Keratinocyte (primary cell): ENCODE measurements around the gene KCNS3. TPM values are rescaled to one million over a fixed set of nuclear protein-coding genes. Genes with fewer than 3 reads are reported as not detected.

Experiments used
- DNase-seq: peaks from one replicate; pipeline ENCODE4 v3.0.0-alpha.2; 2011; ENCODE audit warnings: low read depth, missing footprints, low spot score
- FAIRE-seq: peaks from 2 replicates; lab custom pipeline; 2011; peaks lifted over from hg19 to GRCh38; lab: Jason Lieb, UNC
- H2AFZ ChIP-seq: 2 replicates; pipeline ENCODE4 v1.6.0; 2012; ENCODE audit warnings: low read length, control low read depth, inconsistent platforms; ENCODE audit not compliant: control insufficient read depth
- H3K27ac ChIP-seq: 2 replicates; pipeline ENCODE4 v1.5.1; 2011; ENCODE audit warnings: low read length; ENCODE audit not compliant: control insufficient read depth, insufficient read depth
- H3K27me3 ChIP-seq: 3 replicates; pipeline ENCODE4 v1.6.0; 2011; ENCODE audit warnings: low read length; ENCODE audit not compliant: control insufficient read depth, insufficient read depth; ENCODE audit errors: extremely low read depth
- H3K36me3 ChIP-seq, 2 experiments: 2 replicates in 1 of 2; 3 replicates in 1 of 2; pipeline ENCODE4 v1.5.1; 2011; ENCODE audit warnings: low read length in 2 of 2, mild to moderate bottlenecking in 1 of 2; ENCODE audit not compliant: control insufficient read depth in 2 of 2, insufficient read depth in 2 of 2; ENCODE audit errors: extremely low read depth in 1 of 2
- H3K4me1 ChIP-seq: 3 replicates; pipeline ENCODE4 v1.5.1; 2011; ENCODE audit warnings: low read length; ENCODE audit not compliant: control insufficient read depth, insufficient read depth; ENCODE audit errors: extremely low read depth
- H3K4me2 ChIP-seq: 3 replicates; pipeline ENCODE4 v1.6.0; 2011; ENCODE audit warnings: low read depth, low read length; ENCODE audit not compliant: control insufficient read depth, insufficient read depth; ENCODE audit errors: extremely low read depth
- H3K4me3 ChIP-seq, 3 experiments: fragments of 200-600 bp in 1 of 3; sonication (generic) in 1 of 3; 2 replicates in 2 of 3; 3 replicates in 1 of 3; pipeline ENCODE4 v1.5.1; 2011 to 2016; ENCODE audit warnings: low read length in 3 of 3, mild to moderate bottlenecking in 3 of 3, control low read depth in 2 of 3, inconsistent platforms in 1 of 3, low read depth in 1 of 3, mixed read lengths in 1 of 3, mixed run types in 1 of 3, moderate library complexity in 1 of 3; ENCODE audit not compliant: control insufficient read depth in 2 of 3, insufficient read depth in 2 of 3; ENCODE audit errors: extremely low read depth in 1 of 3
- H3K79me2 ChIP-seq: 2 replicates; pipeline ENCODE4 v1.6.0; 2012; ENCODE audit warnings: low read length; ENCODE audit not compliant: control insufficient read depth, insufficient read depth
- H3K9ac ChIP-seq: 3 replicates; pipeline ENCODE4 v1.6.0; 2011; ENCODE audit warnings: low read length; ENCODE audit not compliant: control insufficient read depth, insufficient read depth; ENCODE audit errors: extremely low read depth
- H3K9me1 ChIP-seq: 3 replicates; pipeline ENCODE4 v1.6.0; 2011; ENCODE audit warnings: low read length; ENCODE audit not compliant: control insufficient read depth, insufficient read depth; ENCODE audit errors: extremely low read depth
- H3K9me3 ChIP-seq: 2 replicates; pipeline ENCODE4 v1.5.1; 2012; ENCODE audit warnings: low read depth, low read length; ENCODE audit not compliant: control insufficient read depth
- H4K20me1 ChIP-seq: 3 replicates; pipeline ENCODE4 v1.6.0; 2011; ENCODE audit warnings: low read length; ENCODE audit not compliant: control insufficient read depth, insufficient read depth; ENCODE audit errors: extremely low read depth
- CTCF ChIP-seq, 3 experiments: IDR thresholded peaks in 1 of 3; conservative IDR thresholded peaks in 1 of 3; optimal IDR thresholded peaks in 1 of 3; 2 replicates in 2 of 3; 3 replicates in 1 of 3; pipeline versions ENCODE3 to v1.5.1; 2011; ENCODE audit warnings: low read length in 3 of 3, mild to moderate bottlenecking in 3 of 3, moderate library complexity in 2 of 3, control low read depth in 1 of 3, inconsistent platforms in 1 of 3; ENCODE audit not compliant: insufficient read depth in 2 of 3; ENCODE audit errors: extremely low read depth in 1 of 3
- EZH2 ChIP-seq: IDR thresholded peaks from one replicate; pipeline ENCODE4 v1.6.1; 2012; ENCODE audit warnings: inconsistent platforms, mild to moderate bottlenecking, low read length, moderate library complexity
- dilution Hi-C: fragments of 300-500 bp; cut with MboI; formaldehyde crosslinking; loops from one replicate; pipeline ENCODE4 v1.7.0; 2020; ENCODE audit warnings: low sequenced_read_pairs; ENCODE audit not compliant: extremely low pct_ligation_motif_present
- polyA plus RNA-seq, 5 experiments: library from polyadenylated mRNA; depleted of rRNA in 3 of 5; stranded (reverse) in 3 of 5; stranded (forward) in 1 of 5; unstranded in 1 of 5; fragments of >200 nt; gene quantifications; 1 replicate in 1 of 5; 2 replicates in 3 of 5; 3 replicates in 1 of 5; pipeline versions ENCODE4 v1.2.1 to v1.2.3, GENCODE V29; 2011 to 2012; ENCODE audit warnings: missing spikeins in 2 of 5, low read depth in 1 of 5, low replicate concordance in 1 of 5

Gene KCNS3
- polyA plus RNA-seq, 1 donor (not counting 4 experiments of a cell fraction or from before 2014, with no cell fraction given): 7.3 TPM

- no peak for FAIRE-seq
- no peaks in the 10 kb centered on the region for H4K20me1 ChIP-seq
- no peaks in the 10 kb centered on the region for H3K4me1 ChIP-seq
- H3K27ac ChIP-seq: no peak overlapping the region
- H2AFZ ChIP-seq: no peak overlapping the region
- peaks cover 7% of the 10 kb centered on the region for H3K27me3 ChIP-seq
- DNase-seq: no peak
- TF ChIP-seq EZH2 (no peak), CTCF (optimal IDR thresholded peaks at IDR 0.05 in 1 of 3, IDR thresholded peaks at IDR 0.05 in 1 of 3, conservative IDR thresholded peaks at IDR 0.05 in 1 of 3; ENCODE audit: extremely low read depth in 1 of 3, insufficient read depth in 2 of 3, low read length in 3 of 3) (no peak)
- H3K4me2 ChIP-seq: no peak overlapping the region
- H3K4me3 ChIP-seq: no peak overlapping the region
- H3K36me3 ChIP-seq: no peaks in the 10 kb centered on the region
- no peak overlapping the region for H3K9ac ChIP-seq
- H3K9me1 ChIP-seq: no peaks in the 10 kb centered on the region
- H3K79me2 ChIP-seq: no peaks in the 10 kb centered on the region
- no peaks in the 10 kb centered on the region for H3K9me3 ChIP-seq
- dilution Hi-C loops: no loop called here
These were observed 80.1 kb downstream of the KCNS3 start for GRCh38 chr2:17958466-17959092.

GRCh38 chr2:17959356-17959755 lies 80.9 kb downstream of the KCNS3 start:
- DNase-seq (no peak), FAIRE-seq (no peak)
- dilution Hi-C loops: no loop called here
- H3K9me3 ChIP-seq: no peaks in the 10 kb centered on the region
- H3K4me2 ChIP-seq: no peak overlapping the region
- TF ChIP-seq CTCF (optimal IDR thresholded peaks at IDR 0.05 in 1 of 3, IDR thresholded peaks at IDR 0.05 in 1 of 3, conservative IDR thresholded peaks at IDR 0.05 in 1 of 3; ENCODE audit: extremely low read depth in 1 of 3, insufficient read depth in 2 of 3, low read length in 3 of 3) (no peak), EZH2 (no peak)
- H3K79me2 ChIP-seq: no peaks in the 10 kb centered on the region
- no peak overlapping the region for H3K9ac ChIP-seq
- H3K9me1 ChIP-seq: no peaks in the 10 kb centered on the region
- H4K20me1 ChIP-seq: no peaks in the 10 kb centered on the region
- no peaks in the 10 kb centered on the region for H3K36me3 ChIP-seq
- no peak overlapping the region for H3K27ac ChIP-seq
- peaks cover 7% of the 10 kb centered on the region for H3K27me3 ChIP-seq
- H3K4me3 ChIP-seq: no peak overlapping the region
- H2AFZ ChIP-seq: no peak overlapping the region
- H3K4me1 ChIP-seq: no peaks in the 10 kb centered on the region
